ENCODE data around the gene SLC39A1. TPM values are rescaled to one million over a fixed set of nuclear protein-coding genes. Genes with fewer than 3 reads are reported as not detected.

Gene SLC39A1
- total RNA-seq, 1 donor from 2014 or later: 108 TPM

DNA sequence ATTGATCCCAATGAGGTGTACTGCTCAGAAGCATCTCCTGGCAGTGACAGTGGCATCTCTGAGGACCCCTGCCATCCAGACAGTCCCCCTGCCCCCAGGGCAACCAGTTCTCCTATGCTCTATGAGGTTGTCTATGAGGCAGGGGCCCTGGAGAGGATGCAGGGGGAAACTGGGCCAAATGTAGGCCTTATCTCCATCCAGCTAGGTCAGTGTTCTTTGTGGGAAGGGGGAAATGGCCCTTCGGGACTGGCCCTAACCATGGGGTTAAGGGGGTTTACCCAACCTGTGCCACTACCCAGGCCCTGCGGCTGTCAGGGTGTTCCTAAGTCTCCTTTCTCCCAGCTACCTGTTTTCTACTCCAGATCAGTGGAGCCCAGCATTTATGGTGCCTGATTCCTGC, 5.6 kb upstream of the SLC39A1 start:
- no peak overlapping the region for H3K4me3 ChIP-seq (ENCODE audit: low read depth, low read length)

DNA sequence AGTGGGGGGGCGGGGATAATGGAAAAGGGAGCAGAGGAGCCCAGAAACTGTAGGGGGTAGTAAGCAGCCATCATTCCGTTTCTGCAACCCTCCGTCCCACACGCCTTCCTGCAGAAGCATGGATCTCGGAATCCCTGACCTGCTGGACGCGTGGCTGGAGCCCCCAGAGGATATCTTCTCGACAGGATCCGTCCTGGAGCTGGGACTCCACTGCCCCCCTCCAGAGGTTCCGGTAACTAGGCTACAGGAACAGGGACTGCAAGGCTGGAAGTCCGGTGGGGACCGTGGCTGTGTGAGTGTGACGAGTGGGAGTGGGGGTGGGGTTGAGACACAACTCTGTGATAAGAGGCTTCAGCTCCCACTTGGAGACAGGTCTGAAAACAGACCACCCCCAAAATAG, 5.1 kb upstream of the SLC39A1 start:
- no peak for FAIRE-seq
- TF ChIP-seq, protein P1, sequence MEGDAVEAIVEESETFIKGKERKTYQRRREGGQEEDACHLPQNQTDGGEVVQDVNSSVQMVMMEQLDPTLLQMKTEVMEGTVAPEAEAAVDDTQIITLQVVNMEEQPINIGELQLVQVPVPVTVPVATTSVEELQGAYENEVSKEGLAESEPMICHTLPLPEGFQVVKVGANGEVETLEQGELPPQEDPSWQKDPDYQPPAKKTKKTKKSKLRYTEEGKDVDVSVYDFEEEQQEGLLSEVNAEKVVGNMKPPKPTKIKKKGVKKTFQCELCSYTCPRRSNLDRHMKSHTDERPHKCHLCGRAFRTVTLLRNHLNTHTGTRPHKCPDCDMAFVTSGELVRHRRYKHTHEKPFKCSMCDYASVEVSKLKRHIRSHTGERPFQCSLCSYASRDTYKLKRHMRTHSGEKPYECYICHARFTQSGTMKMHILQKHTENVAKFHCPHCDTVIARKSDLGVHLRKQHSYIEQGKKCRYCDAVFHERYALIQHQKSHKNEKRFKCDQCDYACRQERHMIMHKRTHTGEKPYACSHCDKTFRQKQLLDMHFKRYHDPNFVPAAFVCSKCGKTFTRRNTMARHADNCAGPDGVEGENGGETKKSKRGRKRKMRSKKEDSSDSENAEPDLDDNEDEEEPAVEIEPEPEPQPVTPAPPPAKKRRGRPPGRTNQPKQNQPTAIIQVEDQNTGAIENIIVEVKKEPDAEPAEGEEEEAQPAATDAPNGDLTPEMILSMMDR (IDR thresholded peaks at IDR 0.05; ENCODE audit: insufficient read depth, low read length, severe bottlenecking): no peak
- no peaks in the 10 kb centered on the region for H3K27me3 ChIP-seq (ENCODE audit: control insufficient read depth, insufficient read depth, low read length)
- DNase-seq (ENCODE audit: low read depth): no peak
- peak overlapping the region; percentile 57 for H3K4me3 ChIP-seq (ENCODE audit: low read depth, low read length)
- H3K36me3 ChIP-seq (ENCODE audit: control insufficient read depth, insufficient read depth, low read length): peaks cover 2% of the 10 kb centered on the region

More for the DNA sequence above, 5.6 kb upstream of the SLC39A1 start:
- H3K36me3 ChIP-seq (ENCODE audit: control insufficient read depth, insufficient read depth, low read length): peaks cover 6% of the 10 kb centered on the region
- no peaks in the 10 kb centered on the region for H3K27me3 ChIP-seq (ENCODE audit: control insufficient read depth, insufficient read depth, low read length)
- FAIRE-seq (no peak), DNase-seq (ENCODE audit: low read depth) (no peak)
- TF ChIP-seq, protein P1 (IDR thresholded peaks at IDR 0.05; ENCODE audit: insufficient read depth, low read length, severe bottlenecking): no peak

DNA sequence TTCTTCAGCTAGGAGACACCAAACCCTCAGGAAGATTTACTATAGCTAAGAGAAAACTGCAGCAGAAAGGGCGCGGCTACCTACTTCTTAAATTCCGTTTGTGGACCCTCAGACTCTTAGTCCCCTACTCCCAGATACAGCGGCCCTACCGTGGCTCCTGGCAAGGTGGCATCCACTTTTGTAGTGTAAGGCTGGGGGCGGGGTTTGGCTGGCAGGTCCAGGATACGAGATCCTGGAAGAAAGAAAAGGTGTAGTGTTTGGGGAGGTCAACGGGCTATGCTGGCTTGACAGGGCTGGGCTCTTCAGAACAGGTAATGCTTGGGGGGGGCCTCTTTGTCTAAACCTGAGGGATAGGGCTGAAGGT, 4.6 kb upstream of the SLC39A1 start:
- Histone ChIP-seq H3K27me3 (ENCODE audit: control insufficient read depth, insufficient read depth, low read length) (no peaks in the 10 kb centered on the region), H3K36me3 (ENCODE audit: control insufficient read depth, insufficient read depth, low read length) (peaks cover under 1% of the 10 kb centered on the region), H3K4me3 (ENCODE audit: low read depth, low read length) (peak overlapping the region; percentile 57)
- DNase-seq (ENCODE audit: low read depth) (no peak), FAIRE-seq (no peak)
- TF ChIP-seq, protein P1 (IDR thresholded peaks at IDR 0.05; ENCODE audit: insufficient read depth, low read length, severe bottlenecking): no peak

DNA sequence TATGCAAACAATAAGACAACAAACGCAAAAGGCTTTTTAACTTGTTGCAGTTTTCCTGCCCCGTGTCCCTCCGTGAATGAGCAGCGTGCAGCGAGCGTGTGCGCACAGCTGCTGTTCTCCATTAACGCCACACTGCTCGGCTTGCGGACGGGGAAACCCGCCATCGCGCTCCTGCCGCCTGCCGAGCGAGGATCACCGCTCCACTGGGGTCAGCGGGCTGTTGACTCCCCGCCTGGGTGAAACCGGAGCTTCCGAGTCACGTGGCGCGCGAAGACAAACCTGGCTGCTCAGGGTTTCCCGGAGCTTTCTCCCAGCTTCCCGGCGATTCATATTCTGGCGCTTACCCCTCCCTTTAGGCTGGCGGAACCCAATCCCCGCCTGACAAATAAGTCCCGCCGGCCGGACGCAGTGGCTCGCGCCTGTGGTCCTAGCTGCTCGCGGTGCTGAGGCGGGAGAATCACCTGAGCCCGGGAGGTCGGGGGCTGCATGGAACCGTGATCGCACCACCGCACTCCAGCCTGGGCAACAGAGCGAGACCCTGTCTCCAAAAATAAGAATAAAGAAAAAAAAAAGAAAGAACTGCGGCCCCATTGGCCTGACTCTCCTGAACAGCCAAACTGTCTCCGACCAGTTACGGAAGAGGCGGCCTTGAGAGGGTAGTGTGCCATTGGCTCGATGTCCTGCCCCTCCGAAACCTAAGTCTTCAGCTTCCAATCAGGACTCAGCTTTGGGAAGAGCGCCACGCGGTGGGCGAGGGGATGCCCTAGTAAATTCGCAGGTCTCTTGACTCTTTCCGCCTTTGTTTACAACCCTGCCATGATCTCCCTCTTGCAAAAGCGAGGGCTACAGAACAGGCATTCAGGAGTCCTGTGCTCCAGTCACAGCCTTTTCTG, 4.0 kb upstream of the SLC39A1 start, which contains the start of gene CREB3L4:
Gene CREB3L4, plus strand, starts transcription at position 796 of the 893 bp plus-strand sequence. CDS start 624 bp downstream, outside the sequence.
- DNase-seq (ENCODE audit: low read depth) (peak; percentile 97), FAIRE-seq (no peak)
- no peaks in the 10 kb centered on the region for H3K36me3 ChIP-seq (ENCODE audit: control insufficient read depth, insufficient read depth, low read length)

DNA sequence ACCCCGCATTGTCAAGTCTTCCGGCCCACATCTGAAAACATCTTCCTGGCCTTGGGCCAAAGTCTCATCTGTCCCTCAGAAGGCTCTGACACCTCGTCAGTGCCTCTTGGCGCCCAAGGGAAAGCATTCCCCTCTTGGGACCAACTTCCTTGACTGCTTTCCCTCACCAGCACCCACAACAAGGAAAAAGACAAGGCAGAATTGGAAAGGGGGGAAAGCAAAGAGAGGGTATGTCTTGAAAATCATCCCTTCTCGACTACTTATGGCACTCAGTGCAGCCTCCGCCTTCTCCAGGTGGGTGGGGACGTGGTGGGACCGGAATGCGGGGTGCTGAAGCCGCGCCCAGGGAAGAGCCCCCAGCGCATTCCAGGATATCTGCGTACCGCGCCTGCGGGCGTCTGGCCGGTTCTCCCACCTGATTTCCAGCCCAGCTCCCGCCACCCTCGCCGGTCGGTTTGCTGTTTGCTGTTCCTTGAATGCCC, 554 bp upstream of the SLC39A1 start:
- FAIRE-seq (no peak), DNase-seq (ENCODE audit: low read depth) (peak; percentile 74)
- H3K27me3 ChIP-seq (ENCODE audit: control insufficient read depth, insufficient read depth, low read length): no peaks in the 10 kb centered on the region

More for the DNA sequence above, 4.0 kb upstream of the SLC39A1 start, which contains the start of gene CREB3L4:
- Histone ChIP-seq H3K27me3 (ENCODE audit: control insufficient read depth, insufficient read depth, low read length) (no peaks in the 10 kb centered on the region), H3K4me3 (ENCODE audit: low read depth, low read length) (peak within 1 kb of the TSS; percentile 57)
- TF ChIP-seq, protein P1 (IDR thresholded peaks at IDR 0.05; ENCODE audit: insufficient read depth, low read length, severe bottlenecking): peak; percentile 42

More for the DNA sequence above, 554 bp upstream of the SLC39A1 start:
- H3K4me3 ChIP-seq (ENCODE audit: low read depth, low read length): peak overlapping the region; percentile 80
- peaks cover 9% of the 10 kb centered on the region for H3K36me3 ChIP-seq (ENCODE audit: control insufficient read depth, insufficient read depth, low read length)
- TF ChIP-seq, protein P1 (IDR thresholded peaks at IDR 0.05; ENCODE audit: insufficient read depth, low read length, severe bottlenecking): no peak

All from bronchial epithelial cell (primary cell).